HG02642 (cell line): ENCODE measurements around the gene AQP6.
"Not testable (repeated sequence)": the region's sequence is repeated elsewhere in the genome, so short reads cannot be mapped to it uniquely, and the experiment has no call there.

Experiments
- ATAC-seq: cut with Tn5 transposase; IDR thresholded peaks from one replicate; pipeline ENCODE4 v1.9.1; 2021; ENCODE audit warnings: mild to moderate bottlenecking; ENCODE audit not compliant: unreplicated experiment, poor library complexity

The AQP6 gene

DNA sequence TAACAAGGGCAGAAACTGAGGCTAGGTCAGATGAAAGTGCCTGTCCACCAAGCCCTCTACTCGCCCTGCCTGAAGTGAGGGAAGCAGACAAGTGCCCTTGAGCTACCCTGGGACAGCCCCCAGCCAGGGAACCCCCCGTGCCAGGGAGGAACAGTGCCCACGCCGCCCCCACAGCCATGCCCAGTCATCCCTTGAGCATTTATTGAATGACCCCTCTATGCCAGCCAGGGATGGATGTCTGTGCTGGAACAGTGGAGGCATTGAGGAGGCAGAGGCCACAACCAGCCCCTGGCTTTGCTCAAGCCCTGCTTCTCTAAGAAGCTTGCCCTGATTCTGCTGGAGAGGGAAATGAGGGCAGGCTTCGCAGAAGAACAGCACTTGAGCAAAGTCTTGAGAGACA lies 3.7 kb upstream of the AQP6 start:
- no peak for ATAC-seq

DNA sequence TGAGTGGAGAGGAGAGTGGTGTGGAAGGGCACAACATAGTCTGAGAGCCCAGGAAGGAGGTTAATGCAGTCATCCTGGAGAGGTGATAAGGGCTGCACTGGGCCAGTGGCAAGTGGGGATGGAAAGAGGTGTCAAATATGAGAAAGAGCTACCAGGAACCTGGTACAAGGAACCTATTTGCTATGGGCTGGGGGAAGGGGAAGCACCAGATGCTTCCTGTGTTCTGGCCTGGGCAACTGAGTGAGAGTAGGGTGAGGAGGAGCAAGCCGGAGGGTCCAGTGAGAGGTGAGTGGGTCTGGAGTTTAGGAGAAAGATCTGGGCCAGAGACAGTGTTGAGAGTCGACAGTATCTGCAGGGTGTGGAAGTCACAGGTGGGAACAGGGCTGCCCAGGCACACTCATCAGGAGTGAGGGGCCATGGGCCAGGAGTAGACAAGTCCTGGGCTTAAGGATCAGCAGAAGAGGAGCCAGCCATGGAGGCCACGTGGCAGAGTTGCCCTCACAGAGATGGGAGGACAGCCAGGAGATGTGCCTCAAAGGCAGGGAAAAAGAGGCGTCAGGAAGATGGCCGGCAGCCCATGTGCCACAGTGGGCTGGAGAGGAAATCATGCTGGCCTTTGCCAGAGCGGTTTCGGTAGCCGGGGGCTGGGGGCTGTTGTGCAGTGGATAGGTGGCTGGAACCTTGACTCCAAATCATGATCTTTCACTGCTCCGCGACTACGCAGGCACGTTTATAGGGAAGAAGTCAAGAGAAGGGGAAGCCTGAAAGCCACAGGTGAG lies 2.9 kb upstream of the AQP6 start:
- no peak for ATAC-seq

DNA sequence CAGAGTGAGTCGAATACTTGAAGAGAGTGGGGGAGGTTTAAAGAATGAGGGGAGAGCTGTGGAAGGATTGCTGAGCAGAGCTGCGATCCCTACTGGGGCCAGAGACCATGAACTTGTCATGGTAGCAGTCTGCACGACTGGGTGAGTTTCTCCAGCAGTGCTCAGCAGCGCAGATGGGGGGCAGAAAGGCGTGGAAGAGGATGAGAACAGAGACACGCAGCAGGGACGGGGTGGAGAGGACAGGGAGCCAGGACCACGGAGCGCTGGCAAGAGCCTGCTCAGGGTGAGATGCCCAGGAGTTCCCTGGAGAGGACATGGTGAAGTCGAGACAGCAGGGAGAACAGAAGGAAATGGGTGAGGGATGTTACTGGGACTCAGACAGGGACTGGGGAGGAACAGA lies 2.1 kb upstream of the AQP6 start:
- no peak for ATAC-seq

DNA sequence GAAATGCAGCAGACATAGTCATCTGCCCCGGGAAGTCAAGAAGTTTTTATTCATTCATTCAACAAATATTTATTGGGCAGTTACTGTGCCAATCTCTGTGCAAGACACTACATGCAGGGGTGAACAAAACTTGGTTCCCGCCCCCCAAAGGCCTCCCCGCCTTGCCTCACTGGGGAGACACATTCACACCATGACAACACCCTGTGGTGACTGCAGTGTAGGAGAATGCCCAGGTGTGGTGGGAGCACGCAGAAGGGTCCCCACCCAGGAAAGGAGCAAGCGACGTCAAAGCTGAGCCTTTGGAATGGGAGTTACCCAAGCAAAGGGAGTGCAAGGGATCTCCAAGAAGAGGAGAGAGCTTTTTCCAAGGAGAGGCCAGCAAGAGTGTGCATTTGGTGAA lies 1.6 kb upstream of the AQP6 start:
- no peak for ATAC-seq

DNA sequence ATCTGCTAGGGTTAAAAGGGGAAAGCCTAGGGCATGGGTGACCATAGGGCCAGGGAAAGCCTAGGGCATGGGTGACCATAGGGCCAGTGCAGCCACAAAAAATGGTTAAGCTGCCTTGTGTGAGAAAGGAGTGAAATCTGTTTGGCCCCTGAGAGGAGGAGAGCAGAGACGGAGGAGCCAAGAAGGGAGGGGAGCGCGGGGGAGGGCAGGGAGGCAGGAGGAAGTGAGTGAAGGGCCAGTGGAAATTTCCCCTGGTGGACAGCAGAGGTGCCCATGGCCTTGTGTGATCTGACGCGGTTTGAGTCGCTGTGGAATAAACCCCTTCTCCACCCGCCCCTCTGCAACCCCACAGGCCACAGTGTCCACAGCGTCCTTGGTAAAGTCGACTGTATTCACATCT lies 618 bp upstream of the AQP6 start:
- ATAC-seq = no peak

DNA sequence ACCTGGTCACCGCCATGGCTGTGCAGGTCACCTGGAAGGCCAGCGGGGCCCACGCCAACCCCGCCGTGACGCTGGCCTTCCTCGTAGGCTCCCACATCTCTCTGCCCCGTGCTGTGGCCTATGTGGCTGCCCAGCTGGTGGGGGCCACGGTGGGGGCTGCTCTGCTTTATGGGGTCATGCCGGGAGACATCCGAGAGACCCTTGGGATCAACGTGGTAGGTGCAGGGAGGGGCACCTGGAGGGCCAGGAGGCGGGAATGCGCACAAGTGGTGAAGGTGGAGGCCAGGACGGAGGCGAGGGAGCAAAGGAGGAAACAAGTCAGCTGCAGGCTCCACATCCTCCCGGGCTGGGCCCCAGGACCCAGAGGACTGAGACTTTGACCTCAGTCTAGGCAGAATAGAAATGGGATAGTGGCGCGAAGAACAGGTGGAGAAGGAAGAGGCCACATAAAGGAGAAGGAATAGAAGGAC lies 649 bp downstream of the AQP6 start:
- ATAC-seq = no peak

DNA sequence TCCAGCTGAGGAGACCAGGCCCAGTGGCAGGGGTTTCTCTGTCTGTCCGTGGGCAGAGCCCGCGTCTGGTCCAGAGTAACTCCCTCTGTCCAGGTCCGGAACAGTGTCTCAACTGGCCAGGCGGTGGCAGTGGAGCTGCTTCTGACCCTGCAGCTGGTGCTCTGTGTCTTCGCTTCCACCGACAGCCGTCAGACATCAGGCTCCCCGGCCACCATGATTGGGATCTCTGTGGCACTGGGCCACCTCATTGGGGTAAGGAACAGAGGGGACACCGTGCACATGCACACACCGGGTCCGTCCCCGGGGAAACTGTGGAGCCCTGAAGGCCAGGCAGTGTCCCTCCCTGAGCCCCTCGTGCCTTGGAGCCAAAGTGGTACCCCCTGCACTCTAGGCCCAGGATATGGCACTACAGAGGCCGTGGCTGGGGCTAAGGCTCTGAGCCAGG lies 1.5 kb downstream of the AQP6 start:
- no peak for ATAC-seq

DNA sequence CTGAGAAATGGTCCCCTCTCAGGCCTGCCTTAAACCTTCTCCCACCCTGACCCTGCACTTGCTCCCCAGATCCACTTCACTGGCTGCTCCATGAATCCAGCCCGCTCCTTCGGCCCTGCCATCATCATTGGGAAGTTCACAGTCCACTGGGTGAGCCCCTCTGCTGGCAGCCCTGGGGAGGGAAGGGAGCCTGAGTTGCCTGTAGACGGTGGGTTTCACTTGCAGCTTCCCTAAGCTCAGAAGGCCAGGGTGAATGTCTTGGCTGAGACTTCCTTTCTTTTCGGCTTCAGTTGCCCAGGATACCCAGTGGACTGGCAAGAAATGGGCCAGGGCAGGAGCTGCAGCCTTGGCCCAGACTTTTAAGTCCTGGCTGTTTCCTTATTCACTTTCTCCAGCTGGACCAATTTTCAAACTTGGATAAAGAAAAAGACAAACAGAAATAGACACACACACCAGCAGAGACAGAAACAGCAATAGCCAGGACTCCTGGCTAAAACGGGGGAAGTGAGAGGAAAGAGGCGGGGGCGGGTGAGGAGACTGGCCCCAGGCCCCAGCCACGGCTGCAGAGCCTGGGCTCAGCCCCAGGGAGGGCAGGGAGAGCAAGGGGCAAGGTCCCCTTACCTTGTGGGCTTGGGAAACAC lies 2.0 kb downstream of the AQP6 start:
- ATAC-seq = no peak

DNA sequence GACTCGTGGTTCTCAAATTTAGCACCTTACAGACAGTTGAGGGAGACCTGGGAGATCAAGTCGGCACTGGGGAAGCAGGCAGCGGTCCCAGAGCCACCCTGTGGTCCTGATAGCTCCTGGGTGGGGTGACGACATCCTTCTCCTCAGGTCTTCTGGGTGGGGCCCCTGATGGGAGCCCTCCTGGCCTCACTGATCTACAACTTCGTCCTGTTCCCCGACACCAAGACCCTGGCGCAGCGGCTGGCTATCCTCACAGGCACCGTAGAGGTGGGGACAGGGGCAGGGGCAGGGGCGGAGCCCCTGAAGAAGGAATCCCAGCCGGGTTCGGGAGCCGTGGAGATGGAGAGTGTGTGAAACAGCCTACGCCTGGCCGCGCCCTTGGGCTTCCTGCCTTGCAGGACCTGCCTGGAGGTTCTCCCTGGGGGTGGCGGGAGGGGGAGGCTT lies 2.6 kb downstream of the AQP6 start:
- ATAC-seq = no peak

DNA sequence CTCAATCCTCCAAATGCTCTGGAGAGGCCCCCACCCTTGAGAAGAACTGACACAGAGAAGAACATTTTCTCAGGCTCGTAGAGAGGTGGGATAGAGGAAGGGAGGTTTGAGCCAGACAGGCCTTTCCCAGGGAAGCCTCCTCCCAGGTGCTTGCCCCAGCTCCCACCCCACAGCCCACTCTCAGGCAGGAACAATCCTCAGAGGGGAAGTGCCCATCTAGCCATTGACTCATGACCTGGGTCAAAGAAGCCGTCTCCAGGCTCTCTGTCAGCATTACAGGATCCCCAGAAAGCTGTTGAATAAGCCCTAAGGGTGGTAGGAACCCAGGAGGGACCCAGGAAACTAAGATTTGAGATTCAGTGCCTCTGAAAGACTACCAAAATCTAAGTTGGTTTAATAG lies 3.8 kb downstream of the AQP6 start:
- no peak for ATAC-seq

DNA sequence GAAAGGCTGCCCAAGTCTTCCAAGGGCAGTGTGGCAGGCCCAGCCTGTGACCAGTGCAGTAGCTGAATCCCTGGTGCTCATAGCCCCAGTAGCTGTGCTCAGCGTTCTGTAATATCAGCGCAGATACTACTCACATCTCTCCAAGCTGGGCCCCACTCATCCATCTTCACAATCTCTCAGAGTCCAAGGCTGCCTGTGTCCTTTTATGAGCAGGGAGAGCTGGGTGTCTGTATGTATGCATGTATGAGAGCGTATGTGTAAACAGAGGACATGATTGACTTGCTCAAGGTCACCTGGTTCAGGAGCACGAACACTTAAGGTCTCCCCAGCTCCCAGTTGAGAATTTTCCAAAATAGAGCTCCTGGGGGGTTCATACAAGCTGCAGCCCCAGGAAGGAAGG lies 5.4 kb downstream of the AQP6 start:
- ATAC-seq = no peak

DNA sequence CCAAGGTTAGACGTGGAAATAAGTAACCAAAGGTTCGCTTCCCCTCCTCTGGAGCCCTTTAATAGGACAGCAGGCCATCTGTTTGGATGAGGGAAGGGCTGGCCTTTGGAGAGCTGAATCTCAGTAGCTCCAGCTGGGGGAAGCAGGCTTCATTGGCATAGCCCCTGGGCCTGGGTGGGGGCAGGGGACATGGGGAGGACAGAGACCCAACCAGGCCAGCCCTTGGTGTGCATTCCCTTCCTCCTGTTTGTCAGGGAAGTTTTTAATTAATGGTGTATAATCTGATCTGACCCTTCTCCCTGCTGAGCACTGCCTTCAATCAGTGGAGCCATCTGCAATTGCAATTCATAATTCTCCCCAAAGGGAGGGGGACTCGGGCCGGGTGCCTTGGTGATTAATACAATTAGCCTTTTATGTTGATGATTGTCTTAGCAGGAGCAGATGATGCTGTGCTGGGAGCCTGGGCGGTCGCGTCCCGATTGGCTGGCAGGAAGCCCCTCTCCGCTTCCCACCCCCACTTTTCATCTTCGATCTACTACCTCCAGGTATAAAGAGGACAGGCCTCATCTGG lies 6.4 kb downstream of the AQP6 start:
- no peak for ATAC-seq

DNA sequence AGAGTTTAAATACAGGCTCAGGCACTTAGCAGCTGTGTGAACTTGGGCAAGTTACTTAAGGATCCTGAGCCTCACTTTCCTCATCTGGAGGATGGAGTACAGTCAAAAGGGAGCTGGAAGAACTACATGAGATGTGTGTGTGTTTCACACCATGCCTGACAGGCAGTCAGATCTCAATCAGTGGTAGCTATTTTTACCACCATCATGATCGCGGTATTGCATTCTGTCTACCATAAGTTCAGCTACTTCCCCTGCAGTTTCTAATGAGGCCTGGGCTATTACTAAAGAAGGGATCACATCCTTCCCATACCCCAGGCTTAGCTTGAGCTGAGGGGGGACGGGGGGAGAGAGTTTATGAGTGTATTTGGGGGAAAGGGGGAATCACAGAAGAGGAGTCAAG lies 7.0 kb downstream of the AQP6 start:
- no peak for ATAC-seq

DNA sequence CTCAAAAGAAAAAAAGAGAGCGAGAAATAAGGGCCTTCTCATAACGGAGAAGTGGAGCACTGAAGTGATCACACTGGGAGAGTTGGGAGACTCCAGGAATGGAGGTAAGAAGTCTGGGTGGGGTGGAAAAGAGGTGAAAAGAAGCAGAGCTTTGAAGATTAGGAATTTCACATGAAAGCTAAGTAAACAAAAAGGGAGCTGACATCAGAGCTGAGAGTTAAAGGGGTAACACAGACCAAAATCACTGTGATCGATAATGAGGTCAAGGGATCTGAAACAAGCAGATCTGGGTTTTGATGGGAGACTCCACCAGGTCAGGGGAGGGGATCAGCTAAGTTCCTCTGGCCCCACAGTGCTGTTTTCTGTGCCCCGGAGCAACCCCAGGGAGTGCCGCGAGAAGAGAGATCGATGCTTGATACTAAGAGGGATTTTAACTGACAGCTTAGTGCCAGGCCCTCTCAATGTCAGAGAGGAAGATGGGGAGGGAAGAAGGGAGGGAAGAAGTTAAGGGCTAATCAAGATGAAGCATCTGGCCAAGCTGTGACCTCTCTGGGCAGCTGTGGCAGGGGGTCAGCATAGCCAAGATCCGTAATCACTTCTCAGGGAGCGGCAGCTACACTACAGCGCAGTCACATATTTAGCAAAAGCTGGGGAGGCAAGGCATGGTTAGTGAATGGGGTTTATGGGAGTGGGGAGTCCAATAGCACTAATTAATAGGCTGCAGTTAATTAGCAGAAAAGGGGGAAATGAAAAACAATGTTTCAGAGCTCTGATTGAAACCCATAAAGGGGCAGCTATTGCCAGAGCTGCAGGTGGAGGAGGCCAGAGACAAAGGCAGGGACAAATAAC lies 8.0 kb downstream of the AQP6 start:
- no peak for ATAC-seq

DNA sequence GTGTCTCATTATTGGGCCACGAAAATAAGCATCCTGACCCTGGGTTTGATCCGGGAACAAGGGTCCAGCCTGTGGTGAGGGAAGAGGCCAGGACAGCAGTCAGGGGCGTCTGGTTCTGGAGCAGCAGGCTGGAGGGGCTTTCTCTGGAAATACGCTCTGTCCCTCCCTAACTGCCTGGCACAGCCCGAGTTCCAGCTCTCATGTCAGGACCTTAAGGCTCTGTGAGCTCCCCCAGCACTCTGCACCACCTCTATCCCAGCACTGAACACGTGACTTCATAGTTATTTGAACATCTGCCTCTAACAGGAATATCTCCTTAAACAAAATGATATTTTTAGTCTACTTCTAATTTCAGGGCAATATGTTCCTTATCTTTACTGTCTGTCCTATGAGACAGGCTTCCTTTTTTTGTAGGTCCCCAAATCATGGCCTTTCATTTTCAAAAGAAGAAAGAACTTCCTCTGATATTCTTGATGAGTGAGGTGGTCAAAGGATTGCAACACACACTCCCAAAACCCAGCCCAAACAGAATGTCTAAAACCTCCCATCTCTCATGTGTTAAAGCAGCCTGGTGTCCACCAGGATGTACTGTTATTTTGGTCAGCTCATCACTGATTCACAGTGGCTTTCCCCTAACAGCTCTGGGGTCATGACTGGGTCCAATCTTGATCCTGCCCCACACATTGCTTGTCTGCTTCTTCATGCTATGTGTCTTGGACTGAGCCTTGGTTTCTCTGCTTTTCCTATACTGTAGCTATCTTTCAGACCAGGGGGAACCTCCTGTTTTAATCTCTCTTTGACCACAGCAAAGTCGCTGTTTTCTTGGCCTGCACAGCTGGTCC lies 9.7 kb downstream of the AQP6 start:
- no peak for ATAC-seq

DNA sequence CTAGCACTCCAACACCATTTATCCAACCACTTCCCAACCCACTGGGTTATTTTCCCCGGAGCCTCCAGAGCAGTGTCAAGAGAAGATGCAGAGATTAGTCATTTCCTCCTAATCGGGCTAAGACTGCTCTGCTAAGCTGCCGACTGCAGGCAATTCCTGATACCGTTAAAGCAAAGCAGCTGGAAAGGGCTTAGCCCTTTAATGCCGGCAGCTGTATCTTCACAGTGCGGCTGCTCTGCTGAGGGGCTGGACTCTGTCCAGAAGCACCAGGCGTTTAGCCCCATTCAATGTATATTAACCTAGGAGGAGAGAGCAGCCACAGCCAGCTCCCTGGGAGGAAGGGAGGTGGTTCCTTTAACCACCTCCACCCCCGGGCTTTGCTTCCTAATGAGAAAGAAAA lies 11.1 kb downstream of the AQP6 start:
- ATAC-seq = no peak

DNA sequence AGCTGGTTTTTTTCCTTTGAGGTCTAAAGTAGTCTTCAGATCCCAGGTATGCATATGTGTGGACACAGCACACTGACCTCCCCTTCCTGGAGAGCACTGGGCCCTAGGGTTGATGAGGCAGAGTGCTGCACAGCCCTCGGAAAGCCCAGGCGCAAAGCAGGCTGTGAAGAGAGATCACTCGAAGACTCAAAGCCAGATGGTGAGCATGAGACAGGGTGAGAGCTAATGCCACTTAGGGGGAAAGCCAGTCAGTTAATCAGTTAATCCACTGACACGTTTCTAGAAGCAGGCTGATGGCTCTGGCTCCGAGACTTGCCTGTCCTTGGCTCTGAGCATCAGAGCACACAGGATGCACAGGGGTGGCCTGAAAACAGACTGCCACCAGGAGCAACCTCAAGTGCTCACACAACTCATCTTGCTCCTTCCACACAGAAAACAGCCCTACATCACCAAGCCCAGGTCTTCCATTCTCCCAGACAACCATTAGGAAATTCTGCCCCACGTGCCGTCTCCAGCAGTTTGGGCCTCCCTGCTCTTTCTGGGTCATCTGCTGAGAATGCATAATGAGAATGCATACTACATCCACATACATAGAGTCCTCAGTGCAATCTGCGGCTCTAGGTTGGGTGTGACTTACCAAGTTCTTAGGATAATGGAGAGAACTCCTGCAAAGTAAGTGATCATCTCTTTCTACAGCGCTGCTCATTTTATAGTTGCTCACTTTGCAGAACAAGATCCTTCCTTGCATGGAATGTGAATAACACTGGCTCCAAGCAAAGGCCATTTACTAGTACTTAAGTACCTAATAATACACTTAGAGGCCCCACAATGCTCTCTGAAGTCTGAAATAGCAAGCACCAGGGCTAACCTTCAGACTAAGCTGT lies 12.0 kb downstream of the AQP6 start:
- no peak for ATAC-seq

DNA sequence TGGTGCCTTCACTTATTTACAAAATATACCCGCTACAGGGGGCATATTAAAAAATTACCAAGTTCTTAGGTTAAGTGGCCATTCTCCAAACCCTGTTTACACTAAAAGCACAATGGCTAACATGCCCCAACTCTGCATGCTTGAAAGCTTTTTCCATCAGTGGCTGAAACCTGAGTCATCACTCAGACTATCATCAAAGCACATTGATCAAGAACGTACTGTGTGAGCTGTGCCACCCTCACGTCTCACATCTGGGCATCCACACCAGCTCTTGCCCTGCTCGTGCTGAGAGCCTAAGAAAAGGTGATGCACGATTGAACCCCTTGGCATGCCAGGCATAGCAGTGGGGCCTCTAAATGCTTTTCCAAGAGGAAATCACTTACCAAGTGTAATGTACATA lies 13.2 kb downstream of the AQP6 start:
- ATAC-seq = no peak

DNA sequence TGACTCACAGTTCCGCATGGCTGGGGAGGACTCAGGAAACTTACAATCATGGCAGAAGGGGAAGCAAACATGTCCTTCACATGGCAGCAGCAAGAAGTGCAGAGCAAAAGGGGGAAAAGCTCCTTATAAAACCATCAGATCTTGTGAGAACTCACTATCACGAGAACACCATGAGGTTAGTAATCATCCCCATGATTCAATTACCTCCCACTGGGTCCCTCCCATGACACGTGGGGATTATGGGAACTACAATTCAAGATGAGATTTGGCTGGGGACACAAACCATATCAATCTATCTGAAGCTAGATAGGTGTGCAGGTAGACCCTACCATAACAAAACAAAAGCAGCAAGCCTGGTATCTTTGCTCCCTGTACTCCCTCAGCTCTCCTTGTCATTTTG lies 13.7 kb downstream of the AQP6 start:
- ATAC-seq = not testable (repeated sequence)
